Skin of body (tissue), 2 donors: Measurements from ENCODE around the gene PRTN3. TPM values are rescaled to one million over a fixed set of nuclear protein-coding genes. Genes with fewer than 3 reads are reported as not detected.
"Not testable (repeated sequence)": the region's sequence is repeated elsewhere in the genome, so short reads cannot be mapped to it uniquely, and the experiment has no call there.

Source experiments
- DNase-seq: peaks from one replicate; lab custom pipeline; 2025; lab: John Stamatoyannopoulos, UW
- total RNA-seq: library from RNA; depleted of rRNA; stranded (reverse); fragments of >200 nt; gene quantifications from one replicate; pipeline ENCODE4 v1.2.3, GENCODE V29; 2014

The PRTN3 gene
- total RNA-seq, 1 donor from 2014 or later, result 28.9 TPM

DNA sequence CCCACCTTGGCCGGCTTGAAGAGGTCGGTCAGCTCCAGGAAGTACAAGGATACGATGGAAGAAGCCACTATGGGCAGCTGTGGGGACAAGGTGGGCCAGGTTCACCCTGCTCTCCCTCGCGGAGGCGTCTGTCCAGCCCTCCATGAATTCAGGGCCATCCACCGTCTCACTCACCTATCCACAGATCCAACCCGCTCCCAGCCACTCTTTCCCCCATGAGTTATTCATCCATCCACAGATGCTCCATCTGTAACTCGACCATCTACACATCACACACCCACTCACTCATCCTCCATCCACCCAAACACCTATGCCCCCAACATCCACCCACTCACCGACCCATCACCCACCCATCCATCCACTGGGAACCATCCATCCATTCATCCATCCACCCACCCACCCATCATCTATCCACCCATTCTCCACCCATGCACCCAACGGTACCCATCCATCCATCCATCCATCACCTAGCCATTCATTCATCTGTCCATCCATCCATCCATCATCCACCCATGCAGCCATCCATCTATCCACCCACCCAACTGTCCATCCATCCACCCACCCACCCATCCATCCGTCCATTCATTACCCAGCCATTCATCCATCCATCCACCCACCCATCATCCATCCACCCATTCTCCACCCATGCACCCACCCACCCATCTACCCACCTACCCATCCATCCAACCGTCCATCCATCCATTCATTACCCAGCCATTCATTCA, 24.9 kb upstream of the PRTN3 start:
- no peak for DNase-seq

DNA sequence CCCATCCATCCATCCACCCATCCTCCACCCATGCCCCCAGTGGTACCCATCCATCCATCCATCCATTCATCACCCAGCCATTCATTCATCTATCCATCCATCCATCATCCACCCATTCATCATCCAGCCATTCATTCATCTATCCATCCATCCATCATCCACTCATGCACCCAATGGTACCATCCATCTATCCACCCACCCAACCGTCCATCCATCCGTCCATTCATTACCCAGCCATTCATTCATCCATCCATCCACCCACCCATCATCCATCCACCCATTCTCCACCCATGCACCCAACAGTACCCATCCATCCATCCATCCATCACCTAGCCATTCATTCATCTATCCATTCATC, 24.3 kb upstream of the PRTN3 start:
- DNase-seq, result no peak

DNA sequence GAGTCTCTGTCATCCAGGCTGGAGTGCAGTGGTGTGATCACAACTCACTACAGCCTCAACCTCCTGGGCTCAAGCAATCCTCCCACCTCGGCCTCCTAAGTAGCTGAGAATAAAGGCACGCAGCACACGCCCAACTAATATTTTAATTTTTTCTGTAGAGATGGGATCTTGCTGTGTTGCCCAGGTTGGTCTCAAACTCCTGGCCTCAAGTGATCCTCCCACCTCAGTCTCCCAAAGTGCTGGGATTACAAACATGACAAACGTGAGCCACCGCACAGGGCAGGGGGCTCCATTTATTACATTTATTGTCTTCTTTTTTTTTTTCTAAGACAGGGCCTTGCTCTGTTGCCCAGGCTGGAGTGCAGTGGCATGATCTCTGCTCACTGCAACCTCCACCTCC, 20.6 kb upstream of the PRTN3 start:
- not testable (repeated sequence) for DNase-seq

DNA sequence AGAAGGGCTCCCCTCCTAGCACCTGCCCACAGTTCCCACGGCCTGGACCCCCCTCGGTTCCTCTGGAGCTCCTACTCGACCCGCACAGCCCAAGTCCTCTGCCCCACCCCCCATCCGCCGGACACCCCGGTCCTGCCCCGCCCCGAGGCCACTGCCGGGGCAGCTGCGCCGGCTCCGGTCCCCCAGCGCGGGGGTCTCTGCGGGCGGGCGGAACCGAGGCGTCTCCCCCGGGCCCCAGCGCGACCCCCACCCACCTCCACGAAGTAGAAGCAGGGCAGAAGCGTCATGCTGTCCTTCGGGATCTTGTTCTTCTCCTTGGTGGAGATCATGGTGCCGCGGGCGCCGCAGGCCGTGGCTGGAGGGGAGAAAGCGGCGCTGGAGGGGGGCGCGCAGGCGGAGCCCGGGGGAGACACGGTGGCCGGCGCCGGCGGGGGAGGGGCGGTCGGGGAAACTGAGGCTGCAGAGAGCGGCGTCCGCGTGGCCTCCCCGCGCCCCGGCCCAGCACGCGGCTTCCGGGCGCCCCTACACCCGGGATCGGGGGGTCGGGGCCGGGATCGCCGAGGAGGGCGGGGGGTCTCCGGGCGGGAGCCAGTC, 19.5 kb upstream of the PRTN3 start:
- no peak for DNase-seq

DNA sequence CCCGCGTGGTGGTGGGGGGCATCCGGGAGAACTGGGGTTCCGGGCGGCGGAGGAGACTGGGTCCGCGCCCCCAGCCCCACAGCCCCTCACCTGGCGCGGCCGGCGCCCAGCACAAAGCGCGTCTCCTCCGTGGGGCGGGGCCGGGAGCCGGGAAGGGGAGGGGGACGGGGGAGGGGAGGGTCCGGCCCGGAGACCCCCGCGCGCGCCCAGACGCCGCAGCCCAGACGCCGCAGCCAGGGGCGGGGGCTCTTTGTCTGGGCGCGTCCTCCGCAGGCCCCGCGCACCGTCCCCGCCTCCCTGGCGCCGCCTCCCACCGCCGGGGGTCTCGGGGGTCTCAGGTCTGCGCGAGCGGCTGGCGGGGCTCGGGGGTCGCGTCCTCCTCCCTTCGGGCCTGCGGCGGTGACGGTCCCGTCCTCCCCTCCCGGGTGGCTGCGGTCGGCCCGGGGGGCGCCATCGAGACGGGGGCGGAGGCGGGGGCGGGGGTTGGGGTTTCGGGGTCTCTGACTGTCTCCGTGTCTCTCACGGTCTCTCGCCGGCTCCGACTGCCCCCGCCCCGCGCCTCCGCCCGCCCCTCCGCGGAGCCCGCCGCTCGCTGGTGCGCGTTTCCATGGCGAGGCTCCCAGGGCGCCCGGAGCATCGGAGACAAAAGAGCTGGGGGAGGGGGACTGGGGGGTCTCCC, 18.8 kb upstream of the PRTN3 start, which contains the start of gene PLPPR3:
Gene PLPPR3, minus strand, starts transcription at position 131 of the 679 bp plus-strand sequence. CDS start 396 bp downstream, outside the sequence.
- DNase-seq, result no peak

DNA sequence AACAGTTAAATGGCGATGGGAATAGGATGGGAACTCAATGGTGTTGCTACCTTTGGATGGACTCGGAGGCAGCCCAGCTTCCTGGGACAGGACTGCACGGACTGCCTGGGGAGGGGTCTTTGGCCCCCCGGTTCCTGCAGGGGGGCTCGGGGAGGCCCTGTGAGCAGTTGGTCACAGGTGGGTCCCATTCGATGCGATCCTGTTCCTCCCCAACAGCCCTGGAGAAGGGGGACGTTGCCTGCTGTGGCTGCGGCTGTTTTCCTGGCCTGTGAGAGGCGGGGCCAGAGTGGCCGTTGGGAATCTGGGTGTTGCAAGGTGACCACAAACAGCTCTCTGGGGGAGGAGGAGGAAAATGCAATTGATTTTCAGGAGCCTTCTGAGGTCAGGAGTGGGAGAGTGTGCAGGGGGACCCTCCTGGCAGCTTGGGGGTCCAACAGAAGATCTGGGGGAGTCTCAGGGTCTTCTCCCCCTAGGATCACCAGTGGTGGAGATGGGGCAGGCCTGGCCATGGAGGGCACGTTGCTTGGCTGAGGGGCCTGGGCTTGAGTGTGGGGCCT, 17.2 kb upstream of the PRTN3 start:
- no peak for DNase-seq

DNA sequence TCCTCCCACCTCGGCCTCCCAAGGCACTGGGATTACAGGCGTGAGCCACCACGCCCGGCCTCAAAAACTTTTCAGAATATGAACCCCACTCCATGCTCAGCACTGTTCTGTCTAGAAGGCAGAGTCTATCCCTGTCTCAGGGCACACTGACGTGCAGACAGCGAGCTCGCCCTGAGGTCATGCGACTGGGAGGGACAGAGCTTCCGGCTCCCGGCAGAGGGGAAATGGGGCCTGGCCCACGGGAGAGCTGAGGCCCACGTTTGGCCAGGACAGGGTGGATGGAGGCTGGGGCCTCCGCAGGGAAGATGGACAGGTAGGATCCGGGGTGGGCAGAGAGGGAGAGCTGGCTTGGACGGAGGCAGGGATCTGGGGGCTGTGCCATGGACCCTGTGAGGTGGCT, 15.9 kb upstream of the PRTN3 start:
- DNase-seq, result no peak

DNA sequence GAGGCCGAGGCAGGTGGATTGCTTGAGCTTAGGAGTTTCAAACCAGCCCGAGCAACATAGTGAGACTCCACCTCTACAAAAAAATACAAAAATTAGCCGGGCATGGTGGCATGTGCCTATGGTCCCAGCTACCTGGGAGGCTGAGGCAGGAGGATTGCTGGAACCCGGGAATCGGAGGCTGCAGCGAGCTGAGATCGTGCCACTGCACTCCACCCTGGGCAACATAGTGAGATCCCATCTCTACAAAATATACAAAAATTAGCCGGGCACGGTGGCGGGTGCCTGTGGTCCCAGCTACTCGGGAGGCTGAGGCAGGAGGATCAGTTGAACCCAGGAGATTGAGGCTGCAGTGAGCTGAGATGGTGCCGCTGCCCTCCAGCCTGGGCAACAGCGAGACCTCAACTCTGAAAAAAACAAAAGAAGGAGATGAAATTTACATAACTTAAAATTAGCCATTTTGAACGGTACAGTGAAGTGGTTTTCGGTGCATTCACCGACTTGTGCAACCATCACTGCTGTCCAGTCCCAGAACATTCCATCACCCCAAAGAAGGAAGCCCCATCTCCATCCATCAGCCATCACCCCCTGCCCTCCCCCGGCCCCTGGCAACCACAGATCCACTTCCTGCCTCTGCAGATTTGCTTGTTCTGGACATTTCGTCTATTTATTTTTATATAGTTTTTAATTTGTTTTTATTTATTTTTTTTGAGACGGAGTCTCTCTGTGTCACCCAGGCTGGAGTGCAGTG, 14.7 kb upstream of the PRTN3 start:
- no peak for DNase-seq

DNA sequence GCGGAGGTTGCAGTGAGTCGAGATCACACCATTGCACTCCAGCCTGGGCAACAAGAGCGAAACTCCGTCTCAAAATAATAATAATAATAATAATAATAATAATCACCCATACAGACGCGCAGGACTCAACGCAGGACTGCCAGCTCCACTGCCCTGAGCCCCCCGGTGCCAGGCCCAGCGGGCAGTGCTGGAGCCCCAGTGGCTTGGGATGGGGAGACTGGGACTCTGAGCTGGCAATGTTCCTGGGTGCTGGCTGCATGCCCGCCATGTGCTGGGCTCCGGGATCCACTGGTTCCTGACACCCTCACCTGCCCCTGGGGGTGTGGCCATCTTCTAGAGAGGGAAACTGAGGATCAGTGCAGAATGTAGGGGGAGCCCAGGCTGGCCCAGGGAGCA, 13.5 kb upstream of the PRTN3 start:
- DNase-seq, result no peak

DNA sequence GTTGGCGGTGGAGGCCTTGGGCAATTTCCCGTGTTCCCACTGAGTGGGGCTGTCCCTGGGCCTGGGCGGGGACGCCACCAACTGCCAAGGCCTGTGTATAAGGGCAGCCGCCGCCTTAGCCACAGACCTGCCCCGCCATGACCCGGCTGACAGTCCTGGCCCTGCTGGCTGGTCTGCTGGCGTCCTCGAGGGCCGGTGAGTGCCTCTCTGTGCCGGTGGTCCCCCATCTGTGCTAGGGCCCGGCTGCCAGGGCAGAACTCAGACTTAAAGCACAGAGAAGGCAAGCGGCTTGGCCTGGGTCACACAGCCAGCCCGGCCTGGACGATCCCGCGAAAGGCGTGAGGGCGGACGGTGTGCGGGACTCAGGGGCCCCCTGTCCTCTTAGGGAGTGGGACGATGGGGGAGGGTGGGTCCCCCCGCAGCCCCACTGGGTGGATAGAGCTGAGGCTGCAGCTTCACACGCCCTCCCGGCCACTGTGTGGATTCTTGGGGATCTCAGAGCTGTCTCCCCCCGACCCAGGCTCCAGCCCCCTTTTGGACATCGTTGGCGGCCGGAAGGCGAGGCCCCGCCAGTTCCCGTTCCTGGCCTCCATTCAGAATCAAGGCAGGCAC, 13.0 kb upstream of the PRTN3 start, which contains the start of gene AZU1:
Gene AZU1, plus strand, starts transcription at position 128 of the 612 bp plus-strand sequence. Its CDS starts 10 bp downstream, at position 138.
- no peak for DNase-seq

DNA sequence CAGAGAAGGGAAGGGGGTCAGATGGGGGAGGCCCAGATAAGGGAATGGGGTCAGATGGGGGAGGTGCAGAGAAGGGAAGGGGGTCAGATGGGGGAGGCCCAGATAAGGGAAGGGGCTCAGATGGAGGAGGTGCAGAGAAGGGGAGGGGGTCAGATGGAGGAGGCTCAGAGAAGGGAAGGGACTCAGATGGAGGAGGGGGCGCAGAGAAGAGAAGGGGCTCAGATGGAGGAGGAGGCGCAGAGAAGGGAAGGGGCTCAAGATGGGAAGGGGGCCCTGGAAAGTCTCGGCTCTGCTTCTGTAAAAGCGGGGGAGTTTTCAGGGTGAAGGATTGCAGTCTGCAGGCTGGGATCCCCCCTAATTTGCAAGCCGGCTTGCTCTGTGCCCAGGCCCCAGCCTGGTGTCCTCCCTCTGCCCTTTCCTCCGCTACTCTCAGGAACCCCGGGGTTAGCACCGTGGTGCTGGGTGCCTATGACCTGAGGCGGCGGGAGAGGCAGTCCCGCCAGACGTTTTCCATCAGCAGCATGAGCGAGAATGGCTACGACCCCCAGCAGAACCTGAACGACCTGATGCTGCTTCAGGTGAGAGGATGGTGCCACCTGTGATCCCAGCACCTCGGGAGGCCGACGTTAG, 11.6 kb upstream of the PRTN3 start:
- no peak for DNase-seq

DNA sequence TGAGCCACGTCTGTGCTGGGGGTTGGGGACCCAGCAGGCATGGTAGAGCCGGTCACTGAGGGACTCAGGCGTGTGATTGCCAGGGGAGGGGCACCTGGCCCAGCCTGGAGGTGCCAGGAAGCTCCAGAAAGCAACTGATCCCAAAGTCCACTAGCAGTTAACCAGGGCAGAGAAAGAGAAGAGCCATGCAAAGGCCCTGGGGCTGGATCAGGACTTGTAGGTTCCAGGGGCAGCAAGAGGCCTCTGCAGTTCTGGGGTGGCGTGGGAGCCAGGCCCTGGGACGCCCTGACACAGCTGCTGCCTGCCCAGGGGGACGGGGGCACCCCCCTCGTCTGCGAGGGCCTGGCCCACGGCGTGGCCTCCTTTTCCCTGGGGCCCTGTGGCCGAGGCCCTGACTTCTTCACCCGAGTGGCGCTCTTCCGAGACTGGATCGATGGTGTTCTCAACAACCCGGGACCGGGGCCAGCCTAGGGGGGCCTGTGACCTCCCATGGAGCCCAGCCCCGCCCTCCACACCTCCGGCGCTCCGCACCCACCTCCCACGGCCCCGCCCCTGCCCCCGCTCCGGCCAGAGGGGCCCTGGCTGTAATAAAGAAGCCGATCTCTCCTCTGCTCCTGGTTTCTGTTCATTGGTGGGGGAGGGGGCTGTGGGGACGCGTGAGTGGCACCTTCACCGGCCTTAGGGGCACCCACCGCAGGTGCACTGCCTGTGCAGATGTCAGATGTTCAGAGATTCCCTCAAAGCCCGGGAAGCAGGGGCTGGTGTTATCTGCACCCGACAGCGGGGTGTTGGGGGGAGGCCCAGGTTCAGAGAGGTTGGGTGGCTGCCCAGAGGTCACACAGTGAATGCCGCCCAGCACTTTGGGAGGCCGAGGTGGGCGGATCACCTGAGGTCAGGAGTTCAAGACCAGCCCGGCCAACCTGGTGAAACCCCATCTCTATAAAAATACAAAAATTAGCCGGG, 9.1 kb upstream of the PRTN3 start:
- no peak for DNase-seq

DNA sequence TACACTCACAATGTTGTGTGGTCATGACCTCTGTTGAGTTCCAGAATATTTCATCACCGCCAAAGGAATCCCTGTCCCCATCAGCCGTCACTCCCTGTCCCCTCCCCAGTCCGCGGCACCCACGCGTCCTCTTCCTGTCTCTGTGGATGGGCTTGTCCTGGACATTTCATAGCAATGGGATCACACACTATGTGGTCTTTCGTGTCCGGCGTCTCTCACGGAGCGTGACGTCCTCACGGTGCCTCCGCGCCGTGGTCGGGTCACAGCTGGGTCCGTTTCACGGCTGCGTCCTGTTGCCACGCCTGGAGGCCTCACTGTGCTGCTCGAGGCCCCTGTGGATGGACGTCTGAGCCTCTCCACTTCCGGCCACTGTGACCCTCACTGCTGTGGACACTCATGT, 6.6 kb upstream of the PRTN3 start:
- no peak for DNase-seq

DNA sequence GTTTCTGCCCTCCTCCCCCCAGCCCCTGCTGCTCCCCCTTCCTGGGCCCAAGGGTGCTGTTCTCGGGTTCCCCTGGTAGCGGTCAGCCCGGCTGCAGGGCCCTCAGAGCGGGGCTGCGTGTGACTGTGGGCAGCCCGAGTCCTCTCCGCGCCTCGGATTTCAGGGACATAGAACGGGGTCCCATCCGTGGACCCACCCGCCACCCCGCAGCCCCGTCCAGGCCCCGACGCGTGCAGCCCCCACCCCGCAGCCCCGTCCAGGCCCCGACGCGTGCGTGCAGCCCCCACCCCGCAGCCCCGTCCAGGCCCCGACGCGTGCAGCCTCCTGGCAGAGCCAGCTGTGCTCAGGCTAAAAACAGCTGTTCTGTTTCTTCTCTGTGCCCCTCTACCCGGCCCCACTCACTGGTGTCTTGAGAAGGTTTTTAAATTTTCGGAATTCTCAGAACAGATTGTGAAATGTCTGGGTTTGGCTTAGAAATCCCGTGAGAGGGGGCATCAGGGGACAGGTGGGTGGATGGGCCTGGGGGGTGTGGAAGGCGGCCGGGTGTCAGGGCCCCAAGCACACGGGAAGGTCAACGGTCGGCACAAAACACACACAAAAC, 5.5 kb upstream of the PRTN3 start:
- DNase-seq, result no peak

DNA sequence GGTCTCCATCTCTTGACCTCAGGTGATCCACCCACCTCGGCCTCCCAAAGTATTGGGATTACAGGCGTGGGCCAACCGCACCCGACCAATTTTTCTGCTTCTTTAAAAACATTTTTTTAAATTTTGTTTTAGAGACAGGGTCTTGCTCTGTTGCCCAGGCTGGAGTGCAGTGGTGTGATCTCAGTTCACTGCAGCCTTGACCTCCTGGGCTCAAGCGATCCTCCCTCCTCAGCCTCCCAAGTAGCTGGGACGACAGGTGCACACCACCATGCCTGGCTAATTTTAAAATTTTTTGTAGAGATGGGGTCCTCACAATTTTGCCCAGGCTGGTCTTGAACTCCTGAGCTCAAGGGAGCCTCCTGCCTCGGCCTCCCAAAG, 2.0 kb downstream of the PRTN3 start:
- DNase-seq, result not testable (repeated sequence)

DNA sequence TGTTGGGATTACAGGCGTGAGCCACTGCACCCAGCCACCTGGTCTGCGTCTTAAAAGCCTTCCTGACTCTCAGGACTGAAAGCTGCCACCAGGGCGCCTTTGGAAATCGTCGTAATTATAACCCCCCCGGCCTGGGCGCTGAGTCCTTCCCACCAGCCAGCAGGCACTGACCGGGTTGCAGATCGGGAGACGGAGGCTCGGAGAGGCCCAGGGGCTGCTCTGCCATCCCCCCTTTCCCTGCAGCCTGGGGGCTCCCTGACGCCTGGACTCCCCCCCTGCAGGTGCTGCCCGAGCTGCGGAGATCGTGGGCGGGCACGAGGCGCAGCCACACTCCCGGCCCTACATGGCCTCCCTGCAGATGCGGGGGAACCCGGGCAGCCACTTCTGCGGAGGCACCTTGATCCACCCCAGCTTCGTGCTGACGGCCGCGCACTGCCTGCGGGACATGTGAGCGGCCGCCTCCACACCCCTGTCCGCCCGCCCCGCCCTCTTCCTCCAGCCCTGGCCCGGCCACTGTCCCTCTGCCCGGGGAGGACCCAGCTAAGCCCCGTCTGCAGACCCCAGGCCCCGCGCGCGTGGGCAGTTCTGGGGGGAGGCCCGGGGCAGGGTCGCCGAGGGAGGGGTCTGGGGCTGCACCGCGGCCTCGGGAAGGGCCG, 2.5 kb downstream of the PRTN3 start:
- no peak for DNase-seq

DNA sequence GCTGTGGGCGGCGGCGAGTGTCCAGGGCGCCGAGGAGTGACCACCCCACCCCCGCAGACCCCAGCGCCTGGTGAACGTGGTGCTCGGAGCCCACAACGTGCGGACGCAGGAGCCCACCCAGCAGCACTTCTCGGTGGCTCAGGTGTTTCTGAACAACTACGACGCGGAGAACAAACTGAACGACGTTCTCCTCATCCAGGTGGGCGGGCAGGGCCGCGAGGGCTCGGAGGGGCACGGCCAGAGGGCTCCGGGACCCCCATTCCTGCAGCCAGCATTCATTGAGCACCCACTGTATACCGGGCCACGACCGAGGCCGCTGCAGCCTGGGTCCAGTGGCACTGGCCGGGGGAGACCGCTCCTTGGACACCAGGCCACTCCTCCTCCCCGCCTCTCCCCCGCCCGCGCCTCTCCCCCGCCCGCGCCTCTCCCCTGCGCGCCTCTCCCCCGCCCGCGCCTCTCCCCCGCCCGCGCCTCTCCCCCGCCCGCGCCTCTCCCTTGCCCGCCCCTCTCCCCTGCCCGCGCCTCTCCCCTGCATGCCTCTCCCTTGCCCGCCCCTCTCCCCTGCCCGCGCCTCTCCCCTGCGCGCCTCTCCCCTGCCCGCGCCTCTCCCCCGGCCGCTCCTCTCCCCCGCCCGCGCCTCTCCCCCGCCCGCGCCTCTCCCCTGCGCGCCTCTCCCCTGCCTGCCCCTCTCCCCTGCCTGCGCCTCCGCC, 3.2 kb downstream of the PRTN3 start:
- no peak for DNase-seq

DNA sequence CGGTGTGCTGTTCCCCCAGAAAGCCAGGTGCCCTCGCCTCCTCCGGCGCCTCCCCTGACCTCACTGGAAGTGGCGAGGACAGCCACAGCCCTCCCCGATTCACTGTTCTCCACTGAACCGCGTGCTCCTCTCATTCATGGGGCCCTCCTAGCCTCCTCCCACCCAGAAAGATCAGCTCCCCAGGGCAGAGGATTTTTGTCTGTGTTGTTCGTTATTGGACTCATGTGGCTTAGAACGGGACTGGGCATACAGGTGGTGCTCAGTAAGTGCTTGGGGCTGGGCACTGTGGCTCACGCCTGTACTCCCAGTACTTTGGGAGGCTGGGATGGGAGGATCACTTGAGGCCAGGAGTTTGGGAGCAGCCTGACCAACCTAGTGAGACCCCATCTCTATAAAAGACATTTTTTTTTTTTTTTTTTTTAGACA, 3.8 kb downstream of the PRTN3 start:
- no peak for DNase-seq
